Loucy (cell line): ENCODE results near the gene SULT4A1.

ENCODE experiments used
- EZH2phosphoT487 ChIP-seq: fragments of 200-600 bp; IDR thresholded peaks from 2 replicates; pipeline ENCODE4 v1.6.1; 2018; ENCODE audit warnings: antibody characterized with exemption, mild to moderate bottlenecking, moderate library complexity, borderline replicate concordance
- TF ChIP-seq, protein P1 (sequence below): fragments of 200-600 bp; sonication (generic); conservative IDR thresholded peaks from 2 replicates; pipeline ENCODE4 v1.5.1; 2014; ENCODE audit warnings: mild to moderate bottlenecking, antibody characterized with exemption, low read length

DNA sequence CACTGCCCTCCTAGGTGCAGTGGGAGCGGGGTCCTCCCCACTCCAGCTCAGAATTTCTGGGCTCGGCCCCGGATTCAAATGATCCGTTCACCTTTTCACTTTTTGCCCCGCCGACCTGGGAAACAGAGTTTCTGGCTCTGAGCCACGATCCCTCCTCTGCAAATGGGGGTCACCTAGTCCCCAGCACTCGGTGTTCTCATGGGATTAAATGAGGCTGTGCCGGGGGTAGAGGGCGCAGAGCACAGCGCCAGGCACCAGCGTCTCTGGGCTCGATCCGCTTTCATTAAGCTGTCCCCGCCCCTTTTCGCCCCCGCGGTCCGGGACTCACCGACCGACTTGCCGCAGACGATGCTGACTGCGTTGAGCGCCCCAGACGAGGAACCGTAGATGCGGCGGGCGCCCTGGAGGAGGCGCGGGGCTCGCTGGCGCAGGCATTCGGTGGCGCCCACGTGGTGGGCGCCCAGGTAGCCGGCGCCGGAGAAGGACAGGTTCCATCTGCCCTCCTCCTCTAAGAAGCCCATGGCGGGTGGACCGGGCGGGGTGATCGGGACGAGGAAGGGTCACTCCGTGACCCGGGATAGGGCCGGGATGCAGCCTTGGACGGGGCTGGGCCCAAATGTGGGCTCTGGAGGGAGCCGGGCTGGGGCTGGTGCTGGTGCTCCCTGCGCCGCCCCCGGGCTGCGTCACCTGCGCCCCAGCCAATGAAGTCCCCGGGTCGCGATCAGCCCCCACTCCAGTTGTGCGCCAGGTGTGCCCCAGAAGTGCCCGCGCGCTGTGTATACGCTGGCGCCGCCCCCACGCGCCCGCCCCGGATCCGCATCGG lies 29.3 kb upstream of the SULT4A1 start, which contains the start of gene PNPLA5:
- TF ChIP-seq, protein P1, sequence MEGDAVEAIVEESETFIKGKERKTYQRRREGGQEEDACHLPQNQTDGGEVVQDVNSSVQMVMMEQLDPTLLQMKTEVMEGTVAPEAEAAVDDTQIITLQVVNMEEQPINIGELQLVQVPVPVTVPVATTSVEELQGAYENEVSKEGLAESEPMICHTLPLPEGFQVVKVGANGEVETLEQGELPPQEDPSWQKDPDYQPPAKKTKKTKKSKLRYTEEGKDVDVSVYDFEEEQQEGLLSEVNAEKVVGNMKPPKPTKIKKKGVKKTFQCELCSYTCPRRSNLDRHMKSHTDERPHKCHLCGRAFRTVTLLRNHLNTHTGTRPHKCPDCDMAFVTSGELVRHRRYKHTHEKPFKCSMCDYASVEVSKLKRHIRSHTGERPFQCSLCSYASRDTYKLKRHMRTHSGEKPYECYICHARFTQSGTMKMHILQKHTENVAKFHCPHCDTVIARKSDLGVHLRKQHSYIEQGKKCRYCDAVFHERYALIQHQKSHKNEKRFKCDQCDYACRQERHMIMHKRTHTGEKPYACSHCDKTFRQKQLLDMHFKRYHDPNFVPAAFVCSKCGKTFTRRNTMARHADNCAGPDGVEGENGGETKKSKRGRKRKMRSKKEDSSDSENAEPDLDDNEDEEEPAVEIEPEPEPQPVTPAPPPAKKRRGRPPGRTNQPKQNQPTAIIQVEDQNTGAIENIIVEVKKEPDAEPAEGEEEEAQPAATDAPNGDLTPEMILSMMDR = no peak
- no peak for TF ChIP-seq EZH2phosphoT487
